ENCODE data around the gene UQCR10. TPM values are rescaled to one million over a fixed set of nuclear protein-coding genes. Genes with fewer than 3 reads are reported as not detected.

Gene UQCR10
- total RNA-seq, 2 donors from 2014 or later = 31.9 to 36.8 TPM

- Mint-ChIP-seq H3K27me3 (no peaks in the 10 kb centered on the region), H3K4me1 (peaks cover 7% of the 10 kb centered on the region), H3K4me3 (no peak overlapping the region), H3K27ac (no peak overlapping the region), H3K36me3 (ENCODE audit: low read depth) (peaks cover 2% of the 10 kb centered on the region)
- DNase-seq = no peak
- no peak for ATAC-seq
- no peaks in the 10 kb centered on the region for H3K9me3 ChIP-seq (ENCODE audit: control insufficient read depth, low read length, poor library complexity, severe bottlenecking)
Observed at GRCh38 chr22:29729161-29729560, 38.0 kb upstream of the UQCR10 start.

- no peaks in the 10 kb centered on the region for H3K27me3 Mint-ChIP-seq
- H3K9me3 ChIP-seq (ENCODE audit: control insufficient read depth, low read length, poor library complexity, severe bottlenecking) = no peaks in the 10 kb centered on the region
- H3K27ac Mint-ChIP-seq = no peak overlapping the region
- H3K4me1 Mint-ChIP-seq = peaks cover 5% of the 10 kb centered on the region
- no peak overlapping the region for H3K4me3 Mint-ChIP-seq
- peaks cover 2% of the 10 kb centered on the region for H3K36me3 Mint-ChIP-seq (ENCODE audit: low read depth)
- DNase-seq (no peak), ATAC-seq (no peak)
Observed at GRCh38 chr22:29731058-29731850, 35.9 kb upstream of the UQCR10 start.

GRCh38 chr22:29732883-29733282 is 34.3 kb upstream of the UQCR10 start:
- no peaks in the 10 kb centered on the region for H3K9me3 ChIP-seq (ENCODE audit: control insufficient read depth, low read length, poor library complexity, severe bottlenecking)
- no peak for ATAC-seq
- Mint-ChIP-seq H3K4me3 (no peak overlapping the region), H3K27me3 (no peaks in the 10 kb centered on the region), H3K4me1 (peaks cover 2% of the 10 kb centered on the region), H3K27ac (no peak overlapping the region), H3K36me3 (ENCODE audit: low read depth) (peaks cover 5% of the 10 kb centered on the region)
- no peak for DNase-seq

DNA sequence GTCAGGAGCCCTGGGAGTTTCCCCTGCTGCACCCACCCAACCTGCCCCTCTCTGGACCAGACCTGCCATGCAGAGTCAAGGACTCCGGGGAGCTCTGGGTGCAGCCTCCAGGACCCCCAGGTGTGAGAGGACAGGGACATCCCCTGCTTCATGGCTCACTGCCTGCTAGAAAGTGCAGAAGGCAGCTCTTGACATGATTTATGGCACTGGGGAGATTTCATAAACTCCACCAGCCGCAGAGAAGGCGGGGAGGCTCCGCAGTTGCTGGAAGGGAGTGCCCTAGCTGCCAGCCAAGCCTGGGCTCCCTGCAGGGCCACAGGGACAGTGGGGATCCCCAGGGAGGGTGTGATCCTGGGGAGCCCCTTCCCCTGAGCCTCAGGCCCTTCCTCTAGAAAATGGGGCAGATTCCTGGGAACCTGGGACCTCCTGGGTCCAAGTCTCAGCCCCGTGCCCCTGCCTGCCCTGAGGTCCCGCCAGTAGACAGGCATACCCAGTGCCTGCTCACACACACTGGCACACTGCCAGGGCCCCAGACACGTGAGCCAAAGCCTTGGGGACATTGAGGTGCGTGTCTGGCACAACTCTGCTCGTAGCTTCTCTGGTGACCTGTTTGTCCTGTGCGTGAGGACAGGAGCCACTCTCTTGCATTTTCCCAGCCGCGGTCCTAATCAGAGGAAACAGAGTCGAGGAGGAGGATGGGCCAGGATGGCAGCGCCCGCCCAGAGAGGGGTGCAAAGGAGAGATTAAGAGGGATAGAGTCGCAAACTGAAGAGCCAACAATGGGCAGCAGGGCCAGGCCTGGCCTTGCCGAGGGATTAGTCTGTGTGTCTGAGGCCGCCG is 33.6 kb upstream of the UQCR10 start:
- no peaks in the 10 kb centered on the region for H3K27me3 Mint-ChIP-seq
- H3K9me3 ChIP-seq (ENCODE audit: control insufficient read depth, low read length, poor library complexity, severe bottlenecking) = no peaks in the 10 kb centered on the region
- DNase-seq = no peak
- H3K4me1 Mint-ChIP-seq = peaks cover 2% of the 10 kb centered on the region
- H3K36me3 Mint-ChIP-seq (ENCODE audit: low read depth) = peaks cover 5% of the 10 kb centered on the region
- no peak overlapping the region for H3K4me3 Mint-ChIP-seq
- H3K27ac Mint-ChIP-seq = no peak overlapping the region
- no peak for ATAC-seq

DNA sequence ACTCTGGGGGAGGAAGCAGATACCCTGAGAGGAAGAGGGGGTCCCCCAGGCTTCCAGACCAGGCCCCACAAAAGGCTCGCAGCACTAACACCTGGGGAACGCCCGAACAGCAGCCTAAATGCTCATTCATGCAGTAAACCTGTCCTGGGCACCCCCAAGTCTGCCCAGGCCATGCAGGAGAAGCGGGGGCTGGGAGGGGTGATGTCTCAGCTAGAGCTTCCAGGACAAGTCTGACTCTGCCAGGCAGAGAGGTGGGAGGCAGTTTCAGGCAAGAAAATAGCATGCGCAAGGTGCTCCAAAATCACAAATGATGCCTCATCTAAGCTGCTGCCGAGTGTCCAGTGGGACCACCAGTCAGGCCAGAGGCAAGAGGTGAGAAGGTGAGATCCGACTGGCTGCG is 32.8 kb upstream of the UQCR10 start:
- Mint-ChIP-seq H3K27ac (no peak overlapping the region), H3K27me3 (no peaks in the 10 kb centered on the region), H3K4me3 (no peak overlapping the region), H3K4me1 (no peaks in the 10 kb centered on the region), H3K36me3 (ENCODE audit: low read depth) (peaks cover 5% of the 10 kb centered on the region)
- H3K9me3 ChIP-seq (ENCODE audit: control insufficient read depth, low read length, poor library complexity, severe bottlenecking) = no peaks in the 10 kb centered on the region
- ATAC-seq (no peak), DNase-seq (no peak)

- DNase-seq (no peak), ATAC-seq (no peak)
- H3K27ac Mint-ChIP-seq = no peak overlapping the region
- no peaks in the 10 kb centered on the region for H3K4me1 Mint-ChIP-seq
- H3K36me3 Mint-ChIP-seq (ENCODE audit: low read depth) = peaks cover 5% of the 10 kb centered on the region
- H3K27me3 Mint-ChIP-seq = no peaks in the 10 kb centered on the region
- no peak overlapping the region for H3K4me3 Mint-ChIP-seq
- no peaks in the 10 kb centered on the region for H3K9me3 ChIP-seq (ENCODE audit: control insufficient read depth, low read length, poor library complexity, severe bottlenecking)
Observed at GRCh38 chr22:29734838-29735237, 32.3 kb upstream of the UQCR10 start.

DNA sequence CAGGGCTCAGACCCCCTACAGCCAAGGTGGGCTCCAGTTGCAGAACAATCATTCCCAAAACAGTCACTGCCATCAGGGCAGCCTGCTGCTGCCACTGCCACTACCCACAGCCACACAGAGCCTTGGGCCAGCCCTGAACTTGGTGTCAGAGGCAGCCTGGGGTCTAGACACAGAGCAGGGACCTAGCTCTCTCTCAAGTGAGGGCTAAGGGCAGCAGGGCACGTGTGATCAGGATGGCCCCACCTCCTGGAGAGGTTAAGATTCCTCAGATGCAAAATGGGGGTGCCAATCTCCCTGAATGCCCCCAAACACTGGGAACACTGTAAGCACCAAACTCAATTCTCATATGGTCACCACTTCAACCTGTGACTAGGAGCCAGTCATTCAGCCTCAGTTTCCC is 31.8 kb upstream of the UQCR10 start:
- no peak for DNase-seq
- Mint-ChIP-seq H3K27ac (no peak overlapping the region), H3K4me1 (no peaks in the 10 kb centered on the region), H3K36me3 (ENCODE audit: low read depth) (peaks cover 5% of the 10 kb centered on the region), H3K27me3 (no peaks in the 10 kb centered on the region), H3K4me3 (no peak overlapping the region)
- H3K9me3 ChIP-seq (ENCODE audit: control insufficient read depth, low read length, poor library complexity, severe bottlenecking) = no peaks in the 10 kb centered on the region
- no peak for ATAC-seq

- no peaks in the 10 kb centered on the region for H3K9me3 ChIP-seq (ENCODE audit: control insufficient read depth, low read length, poor library complexity, severe bottlenecking)
- Mint-ChIP-seq H3K4me3 (no peak overlapping the region), H3K36me3 (ENCODE audit: low read depth) (peaks cover 5% of the 10 kb centered on the region), H3K4me1 (no peaks in the 10 kb centered on the region), H3K27ac (no peak overlapping the region), H3K27me3 (no peaks in the 10 kb centered on the region)
- no peak for DNase-seq
- no peak for ATAC-seq
Observed at GRCh38 chr22:29737251-29738117, 29.7 kb upstream of the UQCR10 start.

DNA sequence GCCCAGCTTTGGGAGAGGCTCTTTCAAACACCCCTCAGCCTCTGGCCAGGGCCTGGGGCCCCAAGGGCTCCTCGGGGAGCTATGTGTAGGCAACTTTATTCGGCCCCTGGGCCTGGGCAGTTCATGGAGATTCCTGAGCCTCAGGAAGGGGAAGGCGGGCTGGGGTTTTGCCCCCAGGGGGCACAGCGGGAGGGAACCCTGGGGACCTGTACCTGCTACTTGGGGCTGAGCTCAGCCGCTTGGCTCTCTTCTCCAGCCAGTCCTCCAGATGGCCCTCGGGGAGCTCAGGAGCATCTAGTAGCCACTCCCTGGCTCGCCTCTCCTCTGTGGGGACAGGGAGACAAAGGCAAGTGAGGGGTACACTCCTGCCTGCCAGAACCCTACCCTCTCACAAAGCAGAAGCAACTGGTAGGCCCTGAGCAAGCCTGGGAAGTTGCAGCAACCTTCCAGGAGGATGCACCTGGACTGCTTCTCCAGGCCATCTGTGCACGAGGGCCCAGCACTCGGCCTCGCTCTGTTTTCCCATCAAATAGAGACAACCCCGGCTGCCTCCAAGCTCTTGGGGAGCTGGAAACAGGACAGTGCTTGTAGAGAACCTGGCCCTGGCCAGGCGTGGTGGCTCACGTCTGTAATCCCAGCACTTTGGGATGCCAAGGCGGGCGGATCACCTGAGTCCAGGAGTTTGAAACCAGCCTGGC is 28.9 kb upstream of the UQCR10 start:
- Mint-ChIP-seq H3K4me1 (no peaks in the 10 kb centered on the region), H3K36me3 (ENCODE audit: low read depth) (peaks cover 5% of the 10 kb centered on the region), H3K4me3 (no peak overlapping the region), H3K27me3 (no peaks in the 10 kb centered on the region), H3K27ac (no peak overlapping the region)
- H3K9me3 ChIP-seq (ENCODE audit: control insufficient read depth, low read length, poor library complexity, severe bottlenecking) = no peaks in the 10 kb centered on the region
- DNase-seq (no peak), ATAC-seq (no peak)

GRCh38 chr22:29739346-29739875 is 27.8 kb upstream of the UQCR10 start:
- DNase-seq = no peak
- H3K4me1 Mint-ChIP-seq = no peaks in the 10 kb centered on the region
- H3K9me3 ChIP-seq (ENCODE audit: control insufficient read depth, low read length, poor library complexity, severe bottlenecking) = no peaks in the 10 kb centered on the region
- H3K27ac Mint-ChIP-seq = no peak overlapping the region
- no peaks in the 10 kb centered on the region for H3K27me3 Mint-ChIP-seq
- peaks cover 3% of the 10 kb centered on the region for H3K36me3 Mint-ChIP-seq (ENCODE audit: low read depth)
- no peak overlapping the region for H3K4me3 Mint-ChIP-seq
- ATAC-seq = no peak

- no peaks in the 10 kb centered on the region for H3K27me3 Mint-ChIP-seq
- H3K27ac Mint-ChIP-seq = no peak overlapping the region
Observed at GRCh38 chr22:29740216-29740615, 27.0 kb upstream of the UQCR10 start.

GRCh38 chr22:29741926-29742325 is 25.2 kb upstream of the UQCR10 start:
- no peaks in the 10 kb centered on the region for H3K9me3 ChIP-seq (ENCODE audit: control insufficient read depth, low read length, poor library complexity, severe bottlenecking)
- DNase-seq (no peak), ATAC-seq (no peak)
- H3K4me1 Mint-ChIP-seq = no peaks in the 10 kb centered on the region
- H3K27me3 Mint-ChIP-seq = no peaks in the 10 kb centered on the region
- H3K27ac Mint-ChIP-seq = peak overlapping the region; percentile 45
- H3K4me3 Mint-ChIP-seq = no peak overlapping the region
- H3K36me3 Mint-ChIP-seq (ENCODE audit: low read depth) = peaks cover 2% of the 10 kb centered on the region

More at GRCh38 chr22:29740216-29740615, 27.0 kb upstream of the UQCR10 start:
- no peak overlapping the region for H3K4me3 Mint-ChIP-seq
- DNase-seq (no peak), ATAC-seq (no peak)
- H3K9me3 ChIP-seq (ENCODE audit: control insufficient read depth, low read length, poor library complexity, severe bottlenecking) = no peaks in the 10 kb centered on the region
- peaks cover 3% of the 10 kb centered on the region for H3K36me3 Mint-ChIP-seq (ENCODE audit: low read depth)
- H3K4me1 Mint-ChIP-seq = no peaks in the 10 kb centered on the region
